ENCODE results near the gene ADRA2B. TPM values are rescaled to one million over a fixed set of nuclear protein-coding genes. Genes with fewer than 3 reads are reported as not detected.
A peak's percentile ranks its signal among the peaks of the same experiment; 100 is the strongest.

ADRA2B gene
- total RNA-seq, 6 donors from 2014 or later: 0.15 to 1.0 (median 0.31) TPM

DNA sequence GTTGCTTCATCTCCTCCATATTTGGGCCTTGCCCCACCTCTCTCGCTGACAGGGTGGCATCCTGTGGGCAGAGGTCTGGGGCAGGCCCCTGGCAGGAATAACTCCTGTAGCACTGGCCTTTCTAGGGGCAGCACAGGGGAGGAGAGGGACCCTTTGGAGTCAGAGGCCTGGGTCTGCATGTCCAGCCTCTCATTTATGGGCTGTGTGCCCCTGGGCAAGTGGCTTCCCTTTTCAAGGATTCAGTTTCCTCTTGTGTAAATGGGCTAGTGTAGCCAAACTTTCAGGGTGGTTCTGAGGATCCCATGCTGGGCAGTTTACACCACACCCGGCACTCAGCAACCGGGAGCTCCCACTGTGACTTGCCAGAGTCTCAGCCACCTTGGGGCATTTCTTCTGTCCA lies 23.4 kb downstream of the ADRA2B start:
- DNase-seq: peak in 1 of 2 donors; percentile 12
- no peaks in the 10 kb centered on the region for H3K36me3 ChIP-seq
- WGBS, 2 donors: 80 to 89% methylated on average over 3 of the region's 3 CpGs
- no peak overlapping the region for H3K4me3 ChIP-seq
- TF ChIP-seq, protein P1, sequence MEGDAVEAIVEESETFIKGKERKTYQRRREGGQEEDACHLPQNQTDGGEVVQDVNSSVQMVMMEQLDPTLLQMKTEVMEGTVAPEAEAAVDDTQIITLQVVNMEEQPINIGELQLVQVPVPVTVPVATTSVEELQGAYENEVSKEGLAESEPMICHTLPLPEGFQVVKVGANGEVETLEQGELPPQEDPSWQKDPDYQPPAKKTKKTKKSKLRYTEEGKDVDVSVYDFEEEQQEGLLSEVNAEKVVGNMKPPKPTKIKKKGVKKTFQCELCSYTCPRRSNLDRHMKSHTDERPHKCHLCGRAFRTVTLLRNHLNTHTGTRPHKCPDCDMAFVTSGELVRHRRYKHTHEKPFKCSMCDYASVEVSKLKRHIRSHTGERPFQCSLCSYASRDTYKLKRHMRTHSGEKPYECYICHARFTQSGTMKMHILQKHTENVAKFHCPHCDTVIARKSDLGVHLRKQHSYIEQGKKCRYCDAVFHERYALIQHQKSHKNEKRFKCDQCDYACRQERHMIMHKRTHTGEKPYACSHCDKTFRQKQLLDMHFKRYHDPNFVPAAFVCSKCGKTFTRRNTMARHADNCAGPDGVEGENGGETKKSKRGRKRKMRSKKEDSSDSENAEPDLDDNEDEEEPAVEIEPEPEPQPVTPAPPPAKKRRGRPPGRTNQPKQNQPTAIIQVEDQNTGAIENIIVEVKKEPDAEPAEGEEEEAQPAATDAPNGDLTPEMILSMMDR (IDR thresholded peaks at IDR 0.05): no peak
- TF ChIP-seq POLR2AphosphoS5 (IDR thresholded peaks at IDR 0.05) (no peak), EP300 (IDR thresholded peaks at IDR 0.05) (no peak), POLR2A (IDR thresholded peaks at IDR 0.05) (no peak)
- H3K27me3 ChIP-seq: no peaks in the 10 kb centered on the region
- H3K27ac ChIP-seq: no peak overlapping the region
- no peaks in the 10 kb centered on the region for H3K9me3 ChIP-seq
- H3K4me1 ChIP-seq: no peaks in the 10 kb centered on the region
- peak in 1 of 2 donors; percentile 25 for ATAC-seq (ENCODE audit: low FRiP score in 2 of 2)

DNA sequence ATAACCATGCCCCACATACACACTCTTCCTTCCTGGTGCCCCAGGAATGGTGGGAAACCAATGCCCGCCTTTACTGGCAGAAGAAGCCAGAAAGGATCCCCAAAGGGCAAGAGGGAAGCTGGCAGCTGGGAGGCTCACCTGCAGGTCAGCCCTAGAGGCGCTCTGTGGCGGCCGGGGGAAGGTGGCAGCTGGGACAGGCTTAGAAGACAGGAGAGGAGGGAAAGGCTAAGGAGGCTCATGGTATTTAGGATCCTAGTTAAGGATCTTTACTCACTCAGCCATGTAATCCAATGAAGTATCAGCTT lies 23.8 kb downstream of the ADRA2B start:
- no peak overlapping the region for H3K27ac ChIP-seq
- no peaks in the 10 kb centered on the region for H3K27me3 ChIP-seq
- no peak for DNase-seq
- no peak for ATAC-seq (ENCODE audit: low FRiP score in 2 of 2)
- TF ChIP-seq POLR2A (IDR thresholded peaks at IDR 0.05): no peak
- TF ChIP-seq EP300 (IDR thresholded peaks at IDR 0.05): no peak
- TF ChIP-seq, protein P1 (IDR thresholded peaks at IDR 0.05): no peak
- TF ChIP-seq POLR2AphosphoS5 (IDR thresholded peaks at IDR 0.05): no peak
- no peaks in the 10 kb centered on the region for H3K4me1 ChIP-seq
- no peaks in the 10 kb centered on the region for H3K9me3 ChIP-seq
- H3K4me3 ChIP-seq: no peak overlapping the region
- H3K36me3 ChIP-seq: no peaks in the 10 kb centered on the region
- WGBS, 2 donors: 95 to 97% methylated on average over 4 of the region's 4 CpGs

DNA sequence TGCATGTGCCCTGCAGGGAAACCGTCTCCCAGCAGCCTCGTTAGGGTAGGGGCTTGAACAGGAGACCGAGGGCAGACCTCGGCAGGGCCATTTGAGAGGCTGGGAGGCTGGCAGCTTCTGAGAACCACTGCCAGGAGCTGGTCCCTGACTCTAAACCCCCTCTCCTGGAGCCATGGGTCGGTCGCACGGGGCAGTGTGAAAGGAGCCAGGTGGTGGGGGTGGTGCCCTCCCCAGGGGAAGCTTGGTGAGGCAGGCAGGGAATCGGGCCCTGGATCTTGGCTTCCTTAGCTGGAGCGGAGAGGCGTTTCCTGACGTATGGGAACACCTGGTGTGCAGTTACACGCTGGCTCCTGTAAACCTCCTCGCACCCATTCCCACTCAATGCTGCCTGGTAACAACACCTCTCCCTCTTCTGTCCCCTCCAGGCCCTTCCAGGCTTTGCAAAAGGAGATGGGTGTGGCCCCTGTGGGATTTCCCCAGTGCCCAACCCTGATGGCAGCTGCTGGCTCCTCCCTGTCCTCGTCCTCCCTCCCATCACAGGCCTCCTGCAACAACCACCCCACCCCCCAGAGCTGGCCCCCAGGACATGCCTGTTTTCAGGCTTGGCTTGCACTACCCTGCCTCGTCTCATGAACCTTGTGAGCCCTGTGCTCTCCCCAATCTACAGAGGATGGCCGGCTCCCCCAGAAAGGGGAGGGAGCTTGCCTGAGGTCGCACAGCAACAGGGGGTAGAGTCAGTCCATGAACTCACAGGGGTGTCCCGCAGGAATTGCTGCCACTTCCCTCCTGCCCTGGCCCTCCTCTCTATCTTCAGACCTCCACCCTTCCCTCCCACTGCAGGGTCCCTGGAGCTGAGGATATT lies 24.4 kb downstream of the ADRA2B start:
- TF ChIP-seq POLR2A (IDR thresholded peaks at IDR 0.05): no peak
- TF ChIP-seq POLR2AphosphoS5 (IDR thresholded peaks at IDR 0.05): no peak
- TF ChIP-seq, protein P1 (IDR thresholded peaks at IDR 0.05): no peak
- no peak for TF ChIP-seq EP300 (IDR thresholded peaks at IDR 0.05)
- H3K4me3 ChIP-seq: no peak overlapping the region
- WGBS, 2 donors: 74 to 81% methylated on average over 8 to 18 of the region's 18 CpGs
- no peak overlapping the region for H3K27ac ChIP-seq
- H3K36me3 ChIP-seq: no peaks in the 10 kb centered on the region
- ATAC-seq (ENCODE audit: low FRiP score in 2 of 2) (no peak), DNase-seq (peak in 1 of 2 donors; percentile 10)
- H3K4me1 ChIP-seq: no peaks in the 10 kb centered on the region
- no peaks in the 10 kb centered on the region for H3K27me3 ChIP-seq
- no peaks in the 10 kb centered on the region for H3K9me3 ChIP-seq

DNA sequence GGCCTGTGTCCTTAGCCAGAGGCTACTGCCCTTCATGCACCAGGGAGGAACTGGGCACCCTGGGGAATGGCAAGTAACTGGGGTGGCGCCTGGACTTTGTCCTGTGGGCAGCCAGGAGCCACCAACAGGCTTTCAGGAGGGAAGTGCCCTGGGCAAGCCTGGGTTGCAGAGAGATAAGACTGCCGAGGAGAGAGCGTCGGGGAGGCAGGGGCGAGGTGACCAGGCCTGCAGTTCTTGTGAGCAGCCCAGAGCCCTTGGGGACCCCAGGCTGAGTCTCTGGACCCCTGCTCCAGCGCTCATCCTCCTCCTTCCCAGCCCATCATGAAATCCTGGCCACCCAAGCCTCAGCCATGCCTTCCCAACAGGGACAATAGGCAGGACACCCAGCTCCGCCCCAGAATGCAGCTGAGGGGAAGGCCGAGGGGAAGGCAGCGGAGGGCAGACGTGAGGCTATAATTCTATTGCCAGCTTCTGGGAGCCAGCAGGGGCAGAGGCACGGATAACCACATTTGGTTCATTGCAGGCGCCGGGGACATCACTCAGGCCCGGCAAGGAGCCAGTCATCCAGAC lies 25.1 kb downstream of the ADRA2B start:
- peak in 1 of 2 donors; percentile 8 for ATAC-seq (ENCODE audit: low FRiP score in 2 of 2)
- no peak overlapping the region for H3K4me3 ChIP-seq
- no peak for TF ChIP-seq EP300 (IDR thresholded peaks at IDR 0.05)
- TF ChIP-seq, protein P1 (IDR thresholded peaks at IDR 0.05): no peak
- no peak for TF ChIP-seq POLR2A (IDR thresholded peaks at IDR 0.05)
- no peaks in the 10 kb centered on the region for H3K9me3 ChIP-seq
- H3K27me3 ChIP-seq: no peaks in the 10 kb centered on the region
- no peak overlapping the region for H3K27ac ChIP-seq
- no peaks in the 10 kb centered on the region for H3K36me3 ChIP-seq
- 91 to 92% methylated on average over 12 of the region's 14 CpGs for WGBS, 2 donors
- no peaks in the 10 kb centered on the region for H3K4me1 ChIP-seq
- DNase-seq: no peak

Measured in upper lobe of left lung (tissue), 6 donors.